Ishikawa (cell line): Measurements from ENCODE around the gene ANXA8.

Source experiments
- CEBPB ChIP-seq: IDR thresholded peaks from 2 replicates; pipeline ENCODE4 v1.6.1; 2012
- CREB1 ChIP-seq: IDR thresholded peaks from 2 replicates; pipeline ENCODE4 v1.6.1; 2012; ENCODE audit warnings: low read depth
- EGR1 ChIP-seq: IDR thresholded peaks from 2 replicates; pipeline ENCODE4 v1.6.1; 2012
- EP300 ChIP-seq: IDR thresholded peaks from 2 replicates; pipeline ENCODE4 v1.6.1; 2012; ENCODE audit warnings: borderline replicate concordance
- FOXM1 ChIP-seq: IDR thresholded peaks from 2 replicates; pipeline ENCODE4 v1.6.1; 2012; ENCODE audit warnings: low read depth, borderline replicate concordance
- NFIC ChIP-seq: IDR thresholded peaks from 2 replicates; pipeline ENCODE4 v1.6.1; 2012
- RAD21 ChIP-seq: IDR thresholded peaks from 2 replicates; pipeline ENCODE4 v1.6.1; 2012; ENCODE audit warnings: low read depth
- TAF1 ChIP-seq: IDR thresholded peaks from 2 replicates; pipeline ENCODE4 v1.6.1; 2012; ENCODE audit warnings: low read depth, mild to moderate bottlenecking
- TCF12 ChIP-seq: IDR thresholded peaks from 2 replicates; pipeline ENCODE4 v1.6.1; 2012; ENCODE audit warnings: low read depth
- TEAD4 ChIP-seq: IDR thresholded peaks from 2 replicates; pipeline ENCODE4 v1.6.1; 2012
- YY1 ChIP-seq: IDR thresholded peaks from 2 replicates; pipeline ENCODE4 v1.6.1; 2012; ENCODE audit warnings: low read depth
- ZBTB7A ChIP-seq: IDR thresholded peaks from 2 replicates; pipeline ENCODE4 v1.6.1; 2012; ENCODE audit warnings: low read depth
- TF ChIP-seq, protein P1 (sequence below): IDR thresholded peaks from 2 replicates; pipeline ENCODE4 v1.6.1; 2012
- TF ChIP-seq, protein P2 (sequence below): IDR thresholded peaks from 2 replicates; pipeline ENCODE4 v1.6.1; 2012; ENCODE audit warnings: low read depth, mild to moderate bottlenecking

DNA sequence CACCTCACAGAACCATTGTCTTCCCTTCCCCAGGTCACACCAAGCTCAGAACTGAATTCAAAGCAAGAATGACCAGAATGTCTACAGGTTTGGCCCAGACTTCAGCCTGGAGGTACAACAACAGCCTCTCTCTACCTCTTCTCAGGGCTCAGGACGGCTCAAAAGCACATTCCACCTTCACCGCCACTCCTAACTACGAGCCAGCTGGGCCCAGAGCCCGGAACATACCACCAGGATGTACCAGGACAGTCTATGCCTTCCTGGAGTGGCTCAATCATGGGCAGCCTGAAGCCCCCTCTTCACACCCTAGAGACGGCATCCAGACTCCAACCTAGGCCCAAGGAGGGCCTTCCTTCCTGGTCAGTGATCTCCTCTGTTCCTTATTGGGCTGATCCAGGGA, 41.6 kb downstream of the ANXA8 start:
- TF ChIP-seq EP300 (no peak), TEAD4 (no peak), TAF1 (no peak), CEBPB (no peak), RAD21 (no peak), EGR1 (no peak), TCF12 (no peak), ZBTB7A (no peak), YY1 (no peak), CREB1 (no peak), FOXM1 (no peak), NFIC (no peak)
- TF ChIP-seq, protein P1, sequence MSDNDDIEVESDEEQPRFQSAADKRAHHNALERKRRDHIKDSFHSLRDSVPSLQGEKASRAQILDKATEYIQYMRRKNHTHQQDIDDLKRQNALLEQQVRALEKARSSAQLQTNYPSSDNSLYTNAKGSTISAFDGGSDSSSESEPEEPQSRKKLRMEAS: no peak
- TF ChIP-seq, protein P2, sequence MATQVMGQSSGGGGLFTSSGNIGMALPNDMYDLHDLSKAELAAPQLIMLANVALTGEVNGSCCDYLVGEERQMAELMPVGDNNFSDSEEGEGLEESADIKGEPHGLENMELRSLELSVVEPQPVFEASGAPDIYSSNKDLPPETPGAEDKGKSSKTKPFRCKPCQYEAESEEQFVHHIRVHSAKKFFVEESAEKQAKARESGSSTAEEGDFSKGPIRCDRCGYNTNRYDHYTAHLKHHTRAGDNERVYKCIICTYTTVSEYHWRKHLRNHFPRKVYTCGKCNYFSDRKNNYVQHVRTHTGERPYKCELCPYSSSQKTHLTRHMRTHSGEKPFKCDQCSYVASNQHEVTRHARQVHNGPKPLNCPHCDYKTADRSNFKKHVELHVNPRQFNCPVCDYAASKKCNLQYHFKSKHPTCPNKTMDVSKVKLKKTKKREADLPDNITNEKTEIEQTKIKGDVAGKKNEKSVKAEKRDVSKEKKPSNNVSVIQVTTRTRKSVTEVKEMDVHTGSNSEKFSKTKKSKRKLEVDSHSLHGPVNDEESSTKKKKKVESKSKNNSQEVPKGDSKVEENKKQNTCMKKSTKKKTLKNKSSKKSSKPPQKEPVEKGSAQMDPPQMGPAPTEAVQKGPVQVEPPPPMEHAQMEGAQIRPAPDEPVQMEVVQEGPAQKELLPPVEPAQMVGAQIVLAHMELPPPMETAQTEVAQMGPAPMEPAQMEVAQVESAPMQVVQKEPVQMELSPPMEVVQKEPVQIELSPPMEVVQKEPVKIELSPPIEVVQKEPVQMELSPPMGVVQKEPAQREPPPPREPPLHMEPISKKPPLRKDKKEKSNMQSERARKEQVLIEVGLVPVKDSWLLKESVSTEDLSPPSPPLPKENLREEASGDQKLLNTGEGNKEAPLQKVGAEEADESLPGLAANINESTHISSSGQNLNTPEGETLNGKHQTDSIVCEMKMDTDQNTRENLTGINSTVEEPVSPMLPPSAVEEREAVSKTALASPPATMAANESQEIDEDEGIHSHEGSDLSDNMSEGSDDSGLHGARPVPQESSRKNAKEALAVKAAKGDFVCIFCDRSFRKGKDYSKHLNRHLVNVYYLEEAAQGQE: no peak
